GM19463 (cell line): ENCODE data around the gene SIRPD.
"Not testable (repeated sequence)": the region's sequence is repeated elsewhere in the genome, so short reads cannot be mapped to it uniquely, and the experiment has no call there.

Source experiments
- ATAC-seq: cut with Tn5 transposase; IDR thresholded peaks from one replicate; pipeline ENCODE4 v1.9.1; 2021; ENCODE audit warnings: mild to moderate bottlenecking, moderate library complexity; ENCODE audit not compliant: unreplicated experiment

Gene SIRPD

GRCh38 chr20:1497371-1497770, 60.1 kb downstream of the SIRPD start:
- not testable (repeated sequence) for ATAC-seq

GRCh38 chr20:1496930-1497329, 60.6 kb downstream of the SIRPD start:
- no peak for ATAC-seq

GRCh38 chr20:1494436-1494835, 63.1 kb downstream of the SIRPD start:
- no peak for ATAC-seq

GRCh38 chr20:1493536-1493935, 64.0 kb downstream of the SIRPD start:
- no peak for ATAC-seq

- ATAC-seq: no peak
Measured at GRCh38 chr20:1491860-1492642, 65.5 kb downstream of the SIRPD start.

GRCh38 chr20:1491281-1491840, 66.1 kb downstream of the SIRPD start, which contains the start of gene SIRPB2:
Gene SIRPB2 (minus strand): TSS chr20:1491420. CDS start chr20:1491359, 61 bp downstream.
- no peak for ATAC-seq

GRCh38 chr20:1490643-1491195, 66.8 kb downstream of the SIRPD start:
- ATAC-seq: no peak

GRCh38 chr20:1489764-1490436, 67.6 kb downstream of the SIRPD start:
- no peak for ATAC-seq

- ATAC-seq: no peak
Measured at GRCh38 chr20:1489325-1489724, 68.2 kb downstream of the SIRPD start.

- no peak for ATAC-seq
Measured at GRCh38 chr20:1486566-1486965, 70.9 kb downstream of the SIRPD start.

- no peak for ATAC-seq
Measured at GRCh38 chr20:1484438-1485116, 72.9 kb downstream of the SIRPD start.
